ENCODE data around the gene SEMA3A.

Gene SEMA3A

GRCh38 chr7:84210301-84210700 is 15.7 kb upstream of the SEMA3A start:
- TF ChIP-seq CTCF (IDR thresholded peaks at IDR 0.05; ENCODE audit: control insufficient read depth, insufficient read depth, low read depth, low read length, missing control alignments): no peak
- no peak overlapping the region for H3K4me3 ChIP-seq (ENCODE audit: control insufficient read depth, low read depth, low read length)
- DNase-seq (ENCODE audit: low read depth): no peak

GRCh38 chr7:84209006-84209405 is 14.4 kb upstream of the SEMA3A start:
- TF ChIP-seq CTCF (IDR thresholded peaks at IDR 0.05; ENCODE audit: control insufficient read depth, insufficient read depth, low read depth, low read length, missing control alignments): no peak
- H3K4me3 ChIP-seq (ENCODE audit: control insufficient read depth, low read depth, low read length): no peak overlapping the region

GRCh38 chr7:84207615-84208014 is 13.0 kb upstream of the SEMA3A start:
- H3K4me3 ChIP-seq (ENCODE audit: control insufficient read depth, low read depth, low read length): no peak overlapping the region
- TF ChIP-seq CTCF (IDR thresholded peaks at IDR 0.05; ENCODE audit: control insufficient read depth, insufficient read depth, low read depth, low read length, missing control alignments): no peak
- no peak for DNase-seq (ENCODE audit: low read depth)

More at GRCh38 chr7:84209006-84209405, 14.4 kb upstream of the SEMA3A start:
- no peak for DNase-seq (ENCODE audit: low read depth)

GRCh38 chr7:84207025-84207424 is 12.4 kb upstream of the SEMA3A start:
- no peak for DNase-seq (ENCODE audit: low read depth)
- no peak overlapping the region for H3K4me3 ChIP-seq (ENCODE audit: control insufficient read depth, low read depth, low read length)
- no peak for TF ChIP-seq CTCF (IDR thresholded peaks at IDR 0.05; ENCODE audit: control insufficient read depth, insufficient read depth, low read depth, low read length, missing control alignments)

GRCh38 chr7:84204655-84205054 is 10.1 kb upstream of the SEMA3A start:
- H3K4me3 ChIP-seq (ENCODE audit: control insufficient read depth, low read depth, low read length): no peak overlapping the region
- TF ChIP-seq CTCF (IDR thresholded peaks at IDR 0.05; ENCODE audit: control insufficient read depth, insufficient read depth, low read depth, low read length, missing control alignments): no peak
- DNase-seq (ENCODE audit: low read depth): no peak

- H3K4me3 ChIP-seq (ENCODE audit: control insufficient read depth, low read depth, low read length): no peak overlapping the region
- TF ChIP-seq CTCF (IDR thresholded peaks at IDR 0.05; ENCODE audit: control insufficient read depth, insufficient read depth, low read depth, low read length, missing control alignments): no peak
- no peak for DNase-seq (ENCODE audit: low read depth)
Measured at GRCh38 chr7:84202855-84203254, 8.3 kb upstream of the SEMA3A start.

GRCh38 chr7:84200859-84201258 is 6.3 kb upstream of the SEMA3A start:
- no peak for DNase-seq (ENCODE audit: low read depth)
- no peak for TF ChIP-seq CTCF (IDR thresholded peaks at IDR 0.05; ENCODE audit: control insufficient read depth, insufficient read depth, low read depth, low read length, missing control alignments)
- H3K4me3 ChIP-seq (ENCODE audit: control insufficient read depth, low read depth, low read length): no peak overlapping the region
